ENCODE measurements around the gene RASSF3.

Gene RASSF3

GRCh38 chr12:64729909-64730587, 119.8 kb downstream of the RASSF3 start:
- no peak overlapping the region for H3K4me3 ChIP-seq (replicated peaks in 1 of 2; ENCODE audit: low read depth in 2 of 2, low read length in 2 of 2)
- no peak for DNase-seq (ENCODE audit: low read depth in 2 of 2)
- no peak for TF ChIP-seq CTCF (IDR thresholded peaks at IDR 0.05; ENCODE audit: low read depth, low read length)

- TF ChIP-seq CTCF (IDR thresholded peaks at IDR 0.05; ENCODE audit: low read depth, low read length): no peak
- H3K4me3 ChIP-seq (replicated peaks in 1 of 2; ENCODE audit: low read depth in 2 of 2, low read length in 2 of 2): no peak overlapping the region
- DNase-seq (ENCODE audit: low read depth in 2 of 2): no peak
These were observed 120.3 kb downstream of the RASSF3 start for GRCh38 chr12:64730588-64730969.

GRCh38 chr12:64731683-64732082, 121.4 kb downstream of the RASSF3 start:
- H3K4me3 ChIP-seq (replicated peaks in 1 of 2; ENCODE audit: low read depth in 2 of 2, low read length in 2 of 2): no peak overlapping the region
- no peak for TF ChIP-seq CTCF (IDR thresholded peaks at IDR 0.05; ENCODE audit: low read depth, low read length)
- no peak for DNase-seq (ENCODE audit: low read depth in 2 of 2)

- TF ChIP-seq CTCF (IDR thresholded peaks at IDR 0.05; ENCODE audit: low read depth, low read length): no peak
- no peak for DNase-seq (ENCODE audit: low read depth in 2 of 2)
- no peak overlapping the region for H3K4me3 ChIP-seq (replicated peaks in 1 of 2; ENCODE audit: low read depth in 2 of 2, low read length in 2 of 2)
These were observed 123.6 kb downstream of the RASSF3 start for GRCh38 chr12:64733857-64734256.

GRCh38 chr12:64735442-64735841, 125.1 kb downstream of the RASSF3 start:
- no peak for TF ChIP-seq CTCF (IDR thresholded peaks at IDR 0.05; ENCODE audit: low read depth, low read length)
- H3K4me3 ChIP-seq (replicated peaks in 1 of 2; ENCODE audit: low read depth in 2 of 2, low read length in 2 of 2): no peak overlapping the region
- DNase-seq (ENCODE audit: low read depth in 2 of 2): no peak

GRCh38 chr12:64736771-64737170, 126.5 kb downstream of the RASSF3 start:
- no peak for DNase-seq (ENCODE audit: low read depth in 2 of 2)
- TF ChIP-seq CTCF (IDR thresholded peaks at IDR 0.05; ENCODE audit: low read depth, low read length): no peak
- no peak overlapping the region for H3K4me3 ChIP-seq (replicated peaks in 1 of 2; ENCODE audit: low read depth in 2 of 2, low read length in 2 of 2)

GRCh38 chr12:64737539-64737938, 127.2 kb downstream of the RASSF3 start:
- no peak for TF ChIP-seq CTCF (IDR thresholded peaks at IDR 0.05; ENCODE audit: low read depth, low read length)
- H3K4me3 ChIP-seq (replicated peaks in 1 of 2; ENCODE audit: low read depth in 2 of 2, low read length in 2 of 2): no peak overlapping the region
- DNase-seq (ENCODE audit: low read depth in 2 of 2): no peak
